Amniotic epithelial cell (primary cell): Measurements from ENCODE around the gene MANSC4.
"Not testable (repeated sequence)": the region's sequence is repeated elsewhere in the genome, so short reads cannot be mapped to it uniquely, and the experiment has no call there.

Experiments used
- DNase-seq: peaks from one replicate; pipeline ENCODE4 v3.0.0-alpha.2; 2010; ENCODE audit warnings: low read depth

The MANSC4 gene

DNA sequence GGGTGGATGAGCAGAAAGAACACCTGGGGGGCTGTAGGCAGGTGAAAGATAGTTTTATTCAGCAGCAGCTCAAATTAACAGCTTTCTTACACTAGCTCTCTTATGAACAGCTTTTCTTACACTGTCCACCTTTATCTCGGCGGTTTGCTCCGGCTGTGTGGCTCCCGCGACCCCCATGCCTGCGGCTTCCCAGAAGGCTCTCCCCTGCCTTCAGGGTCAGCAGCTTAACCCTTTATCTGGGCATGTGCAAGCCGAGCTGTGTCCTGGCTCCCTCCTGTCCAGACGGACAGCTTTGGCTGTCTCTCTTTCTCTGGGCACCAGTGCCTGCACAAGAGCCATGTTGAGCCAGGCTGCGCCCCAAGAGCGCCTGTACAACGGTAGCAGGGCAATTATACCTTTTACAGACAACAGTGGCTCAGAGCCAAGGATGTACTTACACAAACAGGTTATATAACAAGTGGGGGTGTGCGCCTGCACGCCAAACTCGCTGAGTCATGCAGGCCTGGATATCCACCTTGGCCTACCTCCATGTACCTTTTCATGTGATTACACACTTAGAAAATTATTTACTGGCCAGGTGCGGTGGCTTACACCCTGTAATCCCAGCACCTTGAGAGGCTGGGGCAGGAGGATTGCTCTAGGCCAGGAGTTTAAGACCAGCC, 28.5 kb downstream of the MANSC4 start:
- DNase-seq: no peak

DNA sequence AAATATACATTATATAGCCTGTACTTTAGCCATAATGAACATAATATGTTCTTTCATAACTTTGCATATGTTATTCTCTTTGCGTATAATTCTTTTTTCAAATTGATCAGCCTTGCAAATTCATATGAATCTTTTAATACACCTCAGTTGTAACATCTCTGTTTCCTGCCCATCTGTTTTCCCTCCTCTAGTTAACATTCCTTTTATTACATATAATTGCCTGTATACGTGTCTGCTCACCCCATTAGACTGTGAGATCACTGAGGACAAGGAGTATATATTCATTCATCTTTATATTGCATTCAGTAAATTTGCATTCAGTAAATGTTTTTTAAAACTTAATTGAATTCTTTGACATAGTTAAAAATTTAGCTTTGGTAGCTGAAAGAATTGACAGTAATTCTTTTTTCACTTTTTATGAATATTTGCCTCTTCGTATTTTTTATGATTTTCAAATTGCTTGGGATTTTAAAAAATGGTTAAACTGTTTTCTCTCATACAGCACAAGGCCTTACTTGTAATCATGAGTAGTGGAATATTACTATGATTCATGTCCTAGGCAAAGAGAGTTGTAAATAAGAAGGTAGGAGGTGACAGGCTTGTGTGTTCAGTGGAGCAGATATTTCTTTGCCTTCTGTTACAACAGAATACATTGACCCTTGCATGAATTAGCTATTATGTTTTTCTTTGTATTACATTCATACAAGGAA, 32.8 kb downstream of the MANSC4 start:
- DNase-seq: peak; percentile 89

DNA sequence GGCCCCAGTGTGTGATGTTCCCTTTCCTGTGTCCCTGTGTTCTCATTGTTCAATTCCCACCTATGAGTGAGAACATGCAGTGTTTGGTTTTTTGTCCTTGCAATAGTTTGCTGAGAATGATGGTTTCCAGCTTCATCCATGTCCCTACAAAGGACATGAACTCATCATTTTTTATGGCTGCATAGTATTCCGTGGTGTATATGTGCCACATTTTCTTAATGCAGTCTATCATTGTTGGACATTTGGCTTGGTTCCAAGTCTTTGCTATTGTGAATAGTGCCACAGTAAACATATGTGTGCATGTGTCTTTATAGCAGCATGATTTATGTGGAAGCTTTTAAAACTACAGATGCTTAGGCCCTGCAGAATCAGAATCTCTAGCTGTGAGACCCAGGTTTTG, 34.3 kb downstream of the MANSC4 start:
- DNase-seq: not testable (repeated sequence)

DNA sequence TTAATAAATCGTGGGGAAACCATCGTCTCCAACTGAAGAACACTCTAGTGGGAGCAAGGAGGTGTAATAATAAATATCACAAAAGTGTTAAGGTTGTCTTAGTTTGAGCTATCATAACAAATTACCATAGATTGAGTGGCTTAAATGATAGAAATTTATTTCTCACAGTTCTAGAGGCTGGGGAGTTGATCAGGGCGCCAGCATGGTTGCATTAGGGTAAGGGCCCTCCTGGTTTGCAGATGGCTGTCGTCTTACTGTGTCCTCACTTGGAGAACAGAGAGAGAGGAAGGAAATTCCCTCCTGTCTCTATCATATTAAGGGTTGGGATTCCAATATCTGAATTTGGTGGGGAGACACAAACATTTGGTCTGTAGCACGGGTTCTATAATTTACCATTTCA, 36.4 kb downstream of the MANSC4 start:
- no peak for DNase-seq

DNA sequence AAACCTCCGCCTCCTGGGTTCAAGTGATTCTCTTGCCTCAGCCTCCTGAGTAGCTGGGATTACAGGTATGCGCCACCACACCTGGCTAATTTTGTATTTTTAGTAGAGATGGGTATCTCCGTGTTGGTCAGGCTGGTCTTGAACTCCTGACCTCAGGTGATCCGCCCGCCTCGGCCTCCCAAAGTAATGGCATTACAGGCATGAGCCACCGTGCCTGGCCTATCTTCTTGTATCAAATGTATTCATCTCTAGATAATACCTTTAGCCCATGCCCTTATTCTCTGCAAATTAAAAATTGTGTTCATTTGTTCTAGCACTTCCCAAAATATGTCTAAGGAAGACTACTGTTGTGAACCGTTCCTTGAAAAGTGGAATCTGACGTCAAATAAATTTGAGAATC, 45.7 kb downstream of the MANSC4 start:
- DNase-seq: not testable (repeated sequence)

DNA sequence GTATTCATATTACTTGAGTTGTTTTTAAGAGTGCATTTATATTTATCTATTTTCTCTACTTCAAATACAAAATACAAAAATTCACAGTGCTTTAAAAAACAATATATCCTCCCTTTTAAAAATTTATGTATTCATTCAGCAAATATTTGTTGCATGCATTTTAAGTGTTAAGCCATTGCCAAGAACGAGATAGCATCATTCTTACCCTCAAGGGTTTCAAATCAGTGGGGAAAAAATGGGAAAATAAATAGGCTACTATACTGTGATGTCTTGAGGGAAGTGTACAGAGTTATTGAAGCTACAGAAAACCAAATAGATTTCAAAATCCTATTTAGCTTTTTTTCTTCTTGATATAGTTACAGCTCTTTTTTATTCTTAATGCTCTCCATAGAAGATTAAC, 46.2 kb downstream of the MANSC4 start:
- no peak for DNase-seq

DNA sequence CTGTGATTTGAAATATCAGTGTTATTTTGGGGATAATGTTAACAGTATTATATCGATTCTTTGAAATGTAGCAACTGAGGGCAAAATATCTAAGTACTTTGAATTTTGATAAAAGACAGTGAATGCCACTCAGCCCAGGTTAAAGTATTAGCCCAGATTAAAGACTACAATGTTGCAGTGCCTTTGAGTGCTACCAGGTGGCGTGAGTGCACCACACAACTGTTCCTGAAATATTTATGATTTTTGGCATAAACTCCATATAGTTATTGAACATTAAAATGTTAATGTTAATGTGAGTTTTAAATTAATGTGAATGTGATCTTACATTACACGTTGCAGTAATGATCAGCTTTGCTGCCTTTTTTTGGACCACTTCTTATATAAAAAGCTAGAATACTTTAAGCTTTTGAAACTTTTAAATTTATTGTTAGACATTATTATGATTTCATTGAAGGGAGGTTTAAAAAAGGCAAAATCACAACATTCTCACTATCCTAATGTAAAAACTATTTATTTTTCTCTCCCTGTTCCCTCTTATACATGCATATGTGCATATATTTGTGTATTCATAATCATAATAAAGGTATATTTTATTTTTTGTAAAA, 46.9 kb downstream of the MANSC4 start:
- peak; percentile 43 for DNase-seq

DNA sequence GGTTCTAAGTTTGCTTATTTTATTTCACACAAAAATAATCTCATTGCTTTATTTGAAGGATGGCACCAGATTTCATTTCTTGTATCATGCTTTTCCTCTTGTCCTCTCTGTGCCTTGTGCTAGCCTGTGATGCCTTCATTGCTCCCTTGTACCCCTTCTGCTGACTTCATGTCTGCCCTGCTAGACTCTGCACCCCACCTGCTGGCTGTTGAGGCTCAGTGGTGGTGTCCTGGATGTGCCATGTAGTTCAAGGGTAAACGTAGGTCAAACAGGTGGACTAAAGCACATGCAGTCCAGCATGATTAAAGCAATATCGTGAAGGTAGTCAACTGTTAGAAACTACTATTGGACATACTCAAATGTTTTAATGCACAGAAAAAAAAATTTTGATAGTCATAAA, 47.8 kb downstream of the MANSC4 start:
- no peak for DNase-seq

DNA sequence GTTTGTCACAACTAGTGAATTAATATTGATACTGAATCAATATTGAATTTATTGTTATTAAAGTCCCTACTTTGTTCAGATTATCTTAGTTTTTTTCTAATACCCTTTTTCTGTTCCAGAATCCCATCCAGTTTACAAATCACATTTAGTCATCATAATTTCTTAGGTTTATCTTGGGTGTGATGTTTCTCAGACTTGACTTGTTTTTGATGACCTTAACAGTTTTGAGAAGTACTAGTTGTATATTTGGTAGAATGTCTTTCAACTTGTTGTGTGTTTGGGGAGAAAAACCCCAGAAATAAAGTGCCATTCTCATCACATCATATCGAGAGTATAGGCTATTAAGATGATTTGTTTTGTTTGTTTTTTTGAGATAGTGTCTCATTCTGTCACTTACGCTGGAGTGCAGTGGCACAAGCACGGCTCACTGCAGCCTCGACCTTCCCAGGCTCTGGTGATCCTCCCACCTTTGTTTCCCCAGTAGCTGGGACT, 49.9 kb downstream of the MANSC4 start:
- no peak for DNase-seq

DNA sequence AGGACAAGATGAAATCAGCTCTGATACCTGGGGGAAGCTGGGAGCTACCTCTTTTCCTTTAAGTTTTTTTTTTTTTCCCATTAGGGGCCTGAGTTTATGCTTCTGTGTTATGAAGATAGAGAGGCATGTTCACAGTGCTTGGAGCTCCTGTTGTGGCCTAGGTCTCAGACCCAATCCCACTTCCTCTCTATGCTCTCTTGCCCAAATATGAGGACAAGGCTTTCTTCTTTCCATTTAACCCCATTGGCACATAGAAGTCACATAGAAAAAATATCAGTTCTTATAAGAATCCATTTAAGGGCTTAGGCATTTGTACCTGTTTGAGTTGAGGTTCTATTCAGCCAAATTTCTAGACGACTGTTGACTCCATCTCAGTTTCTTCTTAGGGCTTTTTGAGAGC, 56.8 kb downstream of the MANSC4 start:
- DNase-seq: no peak
